ENCODE measurements around the gene ATPAF1.

The ATPAF1 gene

GRCh38 chr1:46689356-46689755, 21.2 kb upstream of the ATPAF1 start:
- H3K4me1 Mint-ChIP-seq: no peaks in the 10 kb centered on the region
- DNase-seq (ENCODE audit: low spot score in 2 of 2): no peak
- peak overlapping the region; percentile 70 for H3K27ac Mint-ChIP-seq
- H3K36me3 Mint-ChIP-seq: peaks cover 99% of the 10 kb centered on the region
- H3K4me3 Mint-ChIP-seq: no peak overlapping the region
- no peaks in the 10 kb centered on the region for H3K9me3 Mint-ChIP-seq
- no peak for ATAC-seq

GRCh38 chr1:46687921-46688509, 19.9 kb upstream of the ATPAF1 start:
- Mint-ChIP-seq H3K36me3 (peaks cover 99% of the 10 kb centered on the region), H3K27ac (peak overlapping the region; percentile 70), H3K4me1 (no peaks in the 10 kb centered on the region), H3K4me3 (no peak overlapping the region), H3K9me3 (no peaks in the 10 kb centered on the region)
- DNase-seq (ENCODE audit: low spot score in 2 of 2) (no peak), ATAC-seq (no peak)

- ATAC-seq (no peak), DNase-seq (ENCODE audit: low spot score in 2 of 2) (no peak)
- H3K27ac Mint-ChIP-seq: peak overlapping the region; percentile 42
- H3K4me1 Mint-ChIP-seq: no peaks in the 10 kb centered on the region
- H3K4me3 Mint-ChIP-seq: no peak overlapping the region
- no peaks in the 10 kb centered on the region for H3K9me3 Mint-ChIP-seq
- peaks cover 99% of the 10 kb centered on the region for H3K36me3 Mint-ChIP-seq
Observed at GRCh38 chr1:46687093-46687659, 19.0 kb upstream of the ATPAF1 start.

- H3K36me3 Mint-ChIP-seq: peaks cover 99% of the 10 kb centered on the region
- no peak overlapping the region for H3K4me3 Mint-ChIP-seq
- H3K27ac Mint-ChIP-seq: peak overlapping the region; percentile 42
- no peaks in the 10 kb centered on the region for H3K9me3 Mint-ChIP-seq
- DNase-seq (ENCODE audit: low spot score in 2 of 2): no peak
- no peaks in the 10 kb centered on the region for H3K4me1 Mint-ChIP-seq
- no peak for ATAC-seq
Observed at GRCh38 chr1:46686255-46686654, 18.1 kb upstream of the ATPAF1 start.

- Mint-ChIP-seq H3K27ac (peak overlapping the region; percentile 41), H3K9me3 (no peaks in the 10 kb centered on the region), H3K36me3 (peaks cover 100% of the 10 kb centered on the region), H3K4me3 (no peak overlapping the region), H3K4me1 (no peaks in the 10 kb centered on the region)
- no peak for ATAC-seq
- DNase-seq (ENCODE audit: low spot score in 2 of 2): no peak
Observed at GRCh38 chr1:46684670-46685069, 16.5 kb upstream of the ATPAF1 start.

- Mint-ChIP-seq H3K4me1 (peaks cover 6% of the 10 kb centered on the region), H3K27ac (peak overlapping the region; percentile 85), H3K9me3 (no peaks in the 10 kb centered on the region), H3K36me3 (peaks cover 100% of the 10 kb centered on the region), H3K4me3 (no peak overlapping the region)
- DNase-seq (ENCODE audit: low spot score in 2 of 2) (no peak), ATAC-seq (no peak)
Observed at GRCh38 chr1:46682064-46682463, 13.9 kb upstream of the ATPAF1 start.

- H3K4me3 Mint-ChIP-seq: no peak overlapping the region
- no peak for DNase-seq (ENCODE audit: low spot score in 2 of 2)
- H3K9me3 Mint-ChIP-seq: no peaks in the 10 kb centered on the region
- H3K36me3 Mint-ChIP-seq: peaks cover 100% of the 10 kb centered on the region
- no peak for ATAC-seq
- peak overlapping the region; percentile 85 for H3K27ac Mint-ChIP-seq
- H3K4me1 Mint-ChIP-seq: peaks cover 11% of the 10 kb centered on the region
Observed at GRCh38 chr1:46681333-46682034, 13.3 kb upstream of the ATPAF1 start.

GRCh38 chr1:46679789-46680573, 11.8 kb upstream of the ATPAF1 start:
- peaks cover 97% of the 10 kb centered on the region for H3K36me3 Mint-ChIP-seq
- H3K9me3 Mint-ChIP-seq: no peaks in the 10 kb centered on the region
- H3K27ac Mint-ChIP-seq: no peak overlapping the region
- peaks cover 25% of the 10 kb centered on the region for H3K4me1 Mint-ChIP-seq
- ATAC-seq: no peak
- DNase-seq (ENCODE audit: low spot score in 2 of 2): no peak
- no peak overlapping the region for H3K4me3 Mint-ChIP-seq

GRCh38 chr1:46677339-46677738, 9.2 kb upstream of the ATPAF1 start:
- DNase-seq (ENCODE audit: low spot score in 2 of 2) (no peak), ATAC-seq (no peak)
- Mint-ChIP-seq H3K9me3 (no peaks in the 10 kb centered on the region), H3K4me1 (peaks cover 35% of the 10 kb centered on the region), H3K27ac (peak overlapping the region; percentile 94), H3K4me3 (no peak overlapping the region), H3K36me3 (peaks cover 84% of the 10 kb centered on the region)

GRCh38 chr1:46676531-46676930, 8.4 kb upstream of the ATPAF1 start:
- H3K4me1 Mint-ChIP-seq: peaks cover 35% of the 10 kb centered on the region
- H3K27ac Mint-ChIP-seq: peak overlapping the region; percentile 94
- H3K9me3 Mint-ChIP-seq: no peaks in the 10 kb centered on the region
- DNase-seq (ENCODE audit: low spot score in 2 of 2) (no peak), ATAC-seq (no peak)
- peaks cover 78% of the 10 kb centered on the region for H3K36me3 Mint-ChIP-seq
- no peak overlapping the region for H3K4me3 Mint-ChIP-seq

- Mint-ChIP-seq H3K27ac (peak overlapping the region; percentile 94), H3K4me3 (peak overlapping the region; percentile 39), H3K9me3 (no peaks in the 10 kb centered on the region), H3K36me3 (peaks cover 70% of the 10 kb centered on the region), H3K4me1 (peaks cover 35% of the 10 kb centered on the region)
- DNase-seq (ENCODE audit: low spot score in 2 of 2) (no peak), ATAC-seq (peak; percentile 67)
Observed at GRCh38 chr1:46675549-46676314, 7.6 kb upstream of the ATPAF1 start.

- no peak overlapping the region for H3K4me3 Mint-ChIP-seq
- peak; percentile 85 for ATAC-seq
- H3K27ac Mint-ChIP-seq: peak overlapping the region; percentile 69
- DNase-seq (ENCODE audit: low spot score in 2 of 2): no peak
- H3K36me3 Mint-ChIP-seq: peaks cover 50% of the 10 kb centered on the region
- H3K4me1 Mint-ChIP-seq: peaks cover 35% of the 10 kb centered on the region
- no peaks in the 10 kb centered on the region for H3K9me3 Mint-ChIP-seq
Observed at GRCh38 chr1:46673749-46674182, 5.6 kb upstream of the ATPAF1 start.

GRCh38 chr1:46672696-46673095, 4.5 kb upstream of the ATPAF1 start:
- Mint-ChIP-seq H3K4me1 (peaks cover 35% of the 10 kb centered on the region), H3K27ac (peak overlapping the region; percentile 69), H3K4me3 (no peak overlapping the region), H3K9me3 (no peaks in the 10 kb centered on the region), H3K36me3 (peaks cover 40% of the 10 kb centered on the region)
- DNase-seq (ENCODE audit: low spot score in 2 of 2) (no peak), ATAC-seq (no peak)

- H3K9me3 Mint-ChIP-seq: no peaks in the 10 kb centered on the region
- H3K27ac Mint-ChIP-seq: peak within 1 kb of the TSS; percentile 69
- no peak for DNase-seq (ENCODE audit: low spot score in 2 of 2)
- no peak for ATAC-seq
- H3K36me3 Mint-ChIP-seq: peaks cover 28% of the 10 kb centered on the region
- no peak within 1 kb of the TSS for H3K4me3 Mint-ChIP-seq
- peaks cover 36% of the 10 kb centered on the region for H3K4me1 Mint-ChIP-seq
Observed at GRCh38 chr1:46671554-46671953, 3.4 kb upstream of the ATPAF1 start, which contains the start of gene TEX38. TSS of gene TEX38 (plus strand) at chr1:46671854. CDS start at chr1:46671935, 81 bp downstream.

- Mint-ChIP-seq H3K27ac (no peak overlapping the region), H3K36me3 (peaks cover 17% of the 10 kb centered on the region), H3K4me1 (peaks cover 26% of the 10 kb centered on the region), H3K4me3 (no peak overlapping the region), H3K9me3 (no peaks in the 10 kb centered on the region)
- DNase-seq (ENCODE audit: low spot score in 2 of 2) (no peak), ATAC-seq (no peak)
Observed at GRCh38 chr1:46670134-46670533, 2.0 kb upstream of the ATPAF1 start.
